GM12878 (cell line): ENCODE measurements around the gene EPHA8. TPM values are rescaled to one million over a fixed set of nuclear protein-coding genes. Genes with fewer than 3 reads are reported as not detected.

Experiments
- CBFB ChIP-seq: IDR thresholded peaks from 2 replicates; pipeline ENCODE4 v1.6.1; 2016; ENCODE audit warnings: antibody characterized with exemption, low read depth
- CREM ChIP-seq: IDR thresholded peaks from 2 replicates; pipeline ENCODE4 v1.6.1; 2014; ENCODE audit warnings: antibody characterized with exemption, low read depth
- E4F1 ChIP-seq: fragments of 450-650 bp; IDR thresholded peaks from 2 replicates; pipeline ENCODE4 v1.6.1; 2018; ENCODE audit warnings: borderline replicate concordance, mild to moderate bottlenecking; ENCODE audit not compliant: partially characterized antibody
- GABPA ChIP-seq: IDR thresholded peaks from 2 replicates; pipeline ENCODE4 v1.6.1; 2014; ENCODE audit warnings: antibody characterized with exemption, low read depth, mild to moderate bottlenecking, inconsistent platforms
- NKRF ChIP-seq: fragments of 450-650 bp; conservative IDR thresholded peaks from 2 replicates; pipeline ENCODE4 v1.6.1; 2017; ENCODE audit warnings: mild to moderate bottlenecking, moderate library complexity
- NRF1 ChIP-seq: conservative IDR thresholded peaks from 2 replicates; pipeline ENCODE4 v1.6.1; 2011; ENCODE audit warnings: mild to moderate bottlenecking, low read depth, low read length, improper control_type of control experiment
- RB1 ChIP-seq: fragments of 450-650 bp; formaldehyde crosslinking; IDR thresholded peaks from 2 replicates; pipeline ENCODE4 v1.6.1; 2017; ENCODE audit warnings: mild to moderate bottlenecking, borderline replicate concordance
- RCOR1 ChIP-seq: conservative IDR thresholded peaks from 2 replicates; pipeline ENCODE4 v1.6.1; 2012; ENCODE audit warnings: low read depth, low read length, improper control_type of control experiment
- SMC3 ChIP-seq: IDR thresholded peaks from 2 replicates; pipeline ENCODE4 v1.6.1; 2011; ENCODE audit warnings: low read length, improper control_type of control experiment, borderline replicate concordance
- SRF ChIP-seq, 2 experiments: IDR thresholded peaks; 2 replicates each; pipeline ENCODE4 v1.6.1; 2011; ENCODE audit warnings: low read depth in 2 of 2, low read length in 2 of 2, mild to moderate bottlenecking in 1 of 2, moderate library complexity in 1 of 2
- polyA plus RNA-seq, 11 experiments: library from polyadenylated mRNA; depleted of rRNA in 4 of 11; unstranded in 6 of 11; stranded (reverse) in 5 of 11; fragments of >200 nt; fragmentation: Nextera tagmentation in 4 of 11; fragmentation: Illumina TruSeq in 1 of 11; extraction: Ambion mirVana in 4 of 11; extraction: Trizol in 1 of 11; gene quantifications; 1 replicate in 1 of 11; 2 replicates in 10 of 11; pipeline versions ENCODE4 v1.2.1 to v1.2.3, GENCODE V29; 2011 to 2016; ENCODE audit warnings: inconsistent platforms in 2 of 11, missing spikeins in 2 of 11, low read depth in 1 of 11
- total RNA-seq, 4 experiments: library from RNA; depleted of rRNA in 3 of 4; stranded (reverse); fragments of >200 nt in 3 of 4; fragmentation: Illumina TruSeq in 1 of 4; extraction: Trizol in 1 of 4; gene quantifications; 2 replicates each; pipeline versions ENCODE4 v1.2.1 to v1.2.3, GENCODE V29; 2013 to 2021
- TF ChIP-seq, protein P1 (sequence below): fragments of 450-650 bp; IDR thresholded peaks from 2 replicates; pipeline ENCODE4 v1.6.1; 2016; ENCODE audit warnings: mild to moderate bottlenecking

The EPHA8 gene
- total and polyA plus RNA-seq, 10 of the 15 experiments (the other 5 are each of a cell fraction or from before 2014, with no cell fraction given), result not detected

DNA sequence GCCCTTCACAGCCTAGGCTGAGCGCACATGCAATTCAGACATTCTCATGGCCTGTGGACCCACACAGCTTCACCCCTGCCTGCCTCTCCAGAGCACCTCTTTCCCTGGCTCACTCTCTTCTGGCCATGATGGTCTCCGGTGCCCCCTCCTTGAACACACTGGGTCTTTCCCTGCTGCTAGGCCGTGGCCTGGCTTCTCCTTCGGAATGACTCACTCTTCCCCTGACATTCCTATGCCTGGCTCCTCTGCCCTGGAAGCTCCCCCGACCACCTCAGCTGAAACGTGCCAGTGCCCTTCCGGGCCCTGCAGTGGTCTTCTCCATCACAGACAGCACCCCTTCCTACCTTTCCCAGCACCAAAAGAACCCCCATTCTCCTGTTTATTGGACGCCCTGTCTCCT lies 28.3 kb downstream of the EPHA8 start (continued):
- no peak for TF ChIP-seq E4F1
- no peak for TF ChIP-seq RB1
- TF ChIP-seq, protein P1, sequence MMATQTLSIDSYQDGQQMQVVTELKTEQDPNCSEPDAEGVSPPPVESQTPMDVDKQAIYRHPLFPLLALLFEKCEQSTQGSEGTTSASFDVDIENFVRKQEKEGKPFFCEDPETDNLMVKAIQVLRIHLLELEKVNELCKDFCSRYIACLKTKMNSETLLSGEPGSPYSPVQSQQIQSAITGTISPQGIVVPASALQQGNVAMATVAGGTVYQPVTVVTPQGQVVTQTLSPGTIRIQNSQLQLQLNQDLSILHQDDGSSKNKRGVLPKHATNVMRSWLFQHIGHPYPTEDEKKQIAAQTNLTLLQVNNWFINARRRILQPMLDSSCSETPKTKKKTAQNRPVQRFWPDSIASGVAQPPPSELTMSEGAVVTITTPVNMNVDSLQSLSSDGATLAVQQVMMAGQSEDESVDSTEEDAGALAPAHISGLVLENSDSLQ, result no peak
- no peak for TF ChIP-seq CBFB
- TF ChIP-seq SRF (IDR thresholded peaks at IDR 0.05; ENCODE audit: low read depth in 2 of 2, low read length in 2 of 2), result no peak
- TF ChIP-seq NKRF, result no peak
- TF ChIP-seq SMC3, result no peak
- no peak for TF ChIP-seq CREM
- TF ChIP-seq GABPA, result no peak
- TF ChIP-seq NRF1, result no peak
- no peak for TF ChIP-seq RCOR1
- TF ChIP-seq, all 136 proteins: peak for 0
